Activated CD4-positive, alpha-beta T cell treated with anti-CD3 and anti-CD28 coated beads, Interleukin-2, amount 50 U/mL, for 24 hours (primary cell): Measurements from ENCODE around the gene C9orf85.
"Not testable (repeated sequence)": the region's sequence is repeated elsewhere in the genome, so short reads cannot be mapped to it uniquely, and the experiment has no call there.

ENCODE experiments used
- DNase-seq, 2 donors: peaks; one replicate each; pipeline ENCODE4 v3.0.0-alpha.2; 2020; ENCODE audit warnings: low read depth in 1 of 2, low spot score in 1 of 2

Gene C9orf85, protein sequence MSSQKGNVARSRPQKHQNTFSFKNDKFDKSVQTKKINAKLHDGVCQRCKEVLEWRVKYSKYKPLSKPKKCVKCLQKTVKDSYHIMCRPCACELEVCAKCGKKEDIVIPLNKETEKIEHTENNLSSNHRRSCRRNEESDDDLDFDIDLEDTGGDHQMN

DNA sequence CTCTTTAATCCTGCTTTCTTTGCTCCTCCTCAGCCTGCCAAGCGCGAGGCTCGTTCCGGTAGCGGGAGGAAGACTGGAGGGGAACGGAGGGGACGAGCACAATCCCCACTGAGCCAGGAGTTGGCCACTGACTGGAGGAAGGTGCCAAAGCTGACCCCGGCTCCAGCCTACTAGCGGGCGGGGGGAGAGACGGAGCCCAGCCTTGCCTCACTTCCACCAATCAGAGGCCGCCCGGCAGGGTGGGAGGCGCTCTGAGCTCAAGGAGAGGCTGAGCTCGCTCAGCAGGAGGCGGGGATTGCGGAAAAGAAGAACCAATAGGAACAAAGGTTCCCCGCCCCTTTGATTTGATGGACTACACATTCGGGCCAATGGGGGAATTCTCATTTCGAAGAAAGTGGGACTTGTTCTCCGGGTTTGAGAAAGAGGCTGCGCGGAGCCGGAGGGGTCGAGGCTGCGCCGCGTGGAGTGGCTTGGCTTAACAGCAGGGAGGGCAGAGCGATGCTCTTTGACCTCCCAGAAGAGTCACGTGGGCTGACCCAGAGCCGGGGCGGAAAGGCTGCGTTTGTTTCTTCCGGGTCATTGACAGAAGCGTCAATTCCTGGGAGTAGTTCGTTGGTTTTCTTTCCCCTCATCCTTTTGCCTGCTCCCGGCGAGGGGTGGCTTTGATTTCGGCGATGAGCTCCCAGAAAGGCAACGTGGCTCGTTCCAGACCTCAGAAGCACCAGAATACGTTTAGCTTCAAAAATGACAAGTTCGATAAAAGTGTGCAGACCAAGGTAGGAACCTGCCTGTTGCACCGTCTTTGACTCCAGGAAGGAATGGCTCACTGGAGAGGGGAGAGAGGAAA lies at the start of gene C9orf85, which contains the start of gene ABHD17B:
Gene C9orf85 (plus strand): TSS at position 579 of the 847 bp plus-strand sequence. CDS start 96 bp downstream, at position 675.
Gene ABHD17B (minus strand): TSS at position 133 of the 847 bp plus-strand sequence. CDS start 36,113 bp downstream, outside the sequence.
- peak; percentile 82 to 95 for DNase-seq

DNA sequence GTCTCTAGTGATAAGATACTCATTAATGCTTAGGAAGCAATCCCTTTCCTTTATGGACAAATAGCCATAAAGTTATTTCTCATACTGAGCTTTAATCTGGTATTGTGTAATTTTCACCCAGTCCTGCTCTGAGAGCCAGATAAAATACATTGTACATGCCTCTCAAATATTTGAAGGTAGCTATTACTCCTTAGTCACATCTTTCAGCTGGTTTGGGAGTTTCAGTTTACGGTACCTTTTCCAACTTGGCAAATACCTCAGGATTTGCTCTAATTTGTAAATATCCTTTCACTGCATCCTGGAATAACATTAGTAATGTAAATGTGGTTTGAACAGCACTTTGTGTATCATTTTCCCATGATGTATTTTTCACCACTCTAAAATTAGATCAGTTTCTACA lies 47.8 kb upstream of the C9orf85 start:
- no peak for DNase-seq

DNA sequence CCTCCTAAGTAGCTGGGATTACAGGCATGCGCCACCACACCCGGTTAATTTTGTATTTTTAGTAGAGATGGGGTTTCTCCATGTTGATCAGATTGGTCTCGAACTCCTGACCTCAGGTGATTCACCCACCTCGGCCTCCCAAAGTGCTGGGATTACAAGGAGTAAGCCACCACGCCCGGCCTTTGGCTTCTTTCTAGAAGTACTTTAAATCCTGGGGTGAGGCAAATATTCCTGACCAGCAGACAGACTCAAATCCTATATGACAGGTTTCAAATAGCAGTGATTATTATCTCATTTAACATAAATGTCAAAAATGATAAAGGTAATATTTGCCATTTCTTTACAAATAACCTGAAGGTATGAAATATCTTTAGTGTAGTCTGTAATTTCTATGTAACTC lies 36.1 kb upstream of the C9orf85 start:
- DNase-seq = no peak

DNA sequence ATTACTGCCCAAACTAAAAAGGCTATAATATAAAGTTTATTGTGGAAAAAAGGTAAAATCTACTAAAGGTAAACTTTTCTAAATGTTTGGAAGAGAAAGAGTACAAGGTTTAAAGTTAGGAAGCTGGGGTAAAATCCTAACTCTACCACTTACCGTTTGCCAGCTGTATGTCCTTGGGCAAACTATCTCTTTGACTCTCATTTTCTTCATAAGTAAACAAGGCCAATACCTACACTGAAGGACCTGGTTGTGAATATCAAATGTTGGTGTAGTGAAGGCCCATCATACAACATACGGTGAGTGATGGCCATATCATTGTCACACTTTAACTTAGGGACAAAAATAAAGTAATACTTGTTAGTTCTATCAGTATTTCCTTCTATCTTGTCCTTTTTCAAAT lies 35.3 kb upstream of the C9orf85 start:
- no peak for DNase-seq

DNA sequence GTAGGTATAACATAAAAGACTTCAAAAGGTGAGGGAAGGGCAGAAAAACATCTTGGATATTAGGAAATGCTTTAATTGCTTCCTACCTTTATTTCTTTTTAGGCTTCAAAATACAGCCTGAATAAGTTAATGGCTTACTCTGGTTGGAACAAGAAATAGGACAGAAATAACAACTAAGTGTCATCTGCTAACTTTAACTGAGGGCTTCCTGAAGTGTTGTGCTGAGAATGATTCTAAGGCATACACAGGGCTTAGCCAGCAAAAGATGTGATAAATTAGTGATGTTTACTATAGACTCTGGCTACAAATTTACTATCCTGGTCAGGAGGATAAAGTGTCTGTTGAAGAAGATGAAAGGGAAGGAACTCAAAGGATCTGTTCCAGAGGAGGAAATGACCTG lies 34.6 kb upstream of the C9orf85 start:
- no peak for DNase-seq

DNA sequence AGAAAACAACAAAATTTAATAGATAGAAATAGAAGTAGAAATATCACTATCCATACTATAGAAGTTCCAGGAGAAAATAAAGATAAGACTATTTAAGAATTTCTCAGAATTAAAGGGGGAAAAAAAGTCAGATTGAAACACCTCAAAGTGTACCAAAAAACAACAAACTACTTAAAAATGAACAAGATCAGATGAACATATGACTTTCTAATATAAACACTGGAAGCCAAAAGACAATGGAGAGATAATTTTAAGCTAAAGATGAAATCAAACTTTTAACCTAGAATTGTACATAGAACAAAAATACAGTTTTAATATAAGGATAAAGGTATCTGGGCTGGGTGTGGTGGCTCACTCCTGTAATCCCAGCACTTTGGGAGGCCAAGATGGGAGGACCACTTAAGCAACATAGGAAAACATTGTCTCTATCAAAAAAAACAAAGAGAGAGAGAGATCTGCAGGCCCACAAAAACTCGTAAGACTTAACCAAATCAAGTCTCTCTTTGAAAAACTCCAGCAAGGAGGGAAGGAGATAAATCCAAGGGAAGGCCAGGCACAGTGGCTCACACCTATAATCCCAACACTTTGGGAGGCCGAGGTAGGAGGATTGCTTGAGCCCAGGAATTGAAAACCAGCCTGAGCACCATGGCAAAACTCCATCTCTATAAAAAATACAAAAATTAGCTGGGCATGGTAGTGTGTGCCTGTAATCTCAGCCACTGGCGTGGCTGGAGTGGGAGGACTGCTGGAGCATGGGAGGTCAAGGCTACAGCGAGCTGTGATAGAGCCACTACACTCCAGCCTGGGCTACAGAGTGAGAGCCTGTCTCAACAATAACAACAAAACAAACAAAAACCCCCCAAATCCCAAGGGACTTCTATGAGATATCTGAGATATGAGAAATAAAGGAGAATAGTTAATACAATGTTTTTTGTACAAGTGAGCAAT lies 32.8 kb upstream of the C9orf85 start:
- no peak for DNase-seq

DNA sequence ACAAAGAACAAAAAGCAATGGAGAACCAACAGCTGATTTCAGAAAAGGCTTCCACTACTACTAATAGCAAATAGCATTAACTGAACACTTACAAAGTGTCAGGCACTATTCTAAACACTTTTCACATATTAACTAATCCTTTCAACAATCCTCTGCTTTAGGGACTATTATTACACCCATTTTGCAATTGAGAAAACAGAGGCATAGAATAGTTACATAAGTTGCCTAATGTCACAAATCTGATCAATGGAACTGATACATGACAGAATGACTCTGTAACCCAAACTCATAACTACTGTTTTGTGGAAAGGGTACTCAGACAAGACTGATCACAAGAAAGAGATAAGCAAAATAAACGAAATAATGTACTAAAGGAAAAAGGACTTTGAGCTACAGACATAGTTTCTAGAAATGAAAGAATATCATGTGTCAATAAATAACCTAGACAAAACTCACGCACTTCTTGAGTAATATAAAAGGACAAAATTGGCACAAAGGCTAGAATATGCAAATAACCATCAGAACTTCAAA lies 31.7 kb upstream of the C9orf85 start:
- DNase-seq = no peak

DNA sequence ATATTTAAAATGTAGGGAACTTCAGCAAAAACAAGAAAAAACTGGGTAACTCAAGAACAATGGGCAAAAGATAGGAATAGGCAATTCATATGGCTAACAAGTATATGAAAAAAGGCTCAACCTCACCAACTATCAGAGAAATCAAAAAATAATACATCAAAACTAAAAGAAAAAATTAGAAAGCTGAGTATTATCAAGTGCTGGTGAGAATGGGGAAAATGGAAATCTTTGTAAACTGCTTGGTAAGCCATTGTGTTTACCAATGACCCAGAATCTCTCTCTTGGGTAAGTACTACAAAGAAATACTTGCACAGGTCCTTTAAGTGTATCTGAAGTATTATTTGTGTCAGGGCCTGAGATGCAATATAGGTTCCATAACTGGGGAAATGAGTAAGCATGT lies 27.4 kb upstream of the C9orf85 start:
- no peak for DNase-seq

DNA sequence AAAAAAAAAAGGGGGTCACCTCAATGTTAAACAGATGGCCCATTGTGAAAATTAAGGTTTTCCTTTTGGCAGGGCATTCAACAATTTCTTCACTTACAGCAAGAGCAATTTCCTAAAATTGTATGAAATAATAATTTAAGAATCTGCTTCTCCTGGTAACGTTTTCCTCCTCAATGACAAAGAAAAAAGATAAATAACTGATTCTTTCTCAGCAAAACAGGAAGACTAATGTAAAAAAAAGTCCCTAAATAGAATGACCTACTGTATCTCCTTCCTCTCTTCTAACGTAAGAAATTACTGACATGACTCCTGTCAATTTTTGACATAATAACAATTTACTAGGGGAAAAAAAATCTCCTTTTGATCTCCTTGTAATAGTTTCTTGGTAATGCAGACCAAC lies 26.0 kb upstream of the C9orf85 start:
- DNase-seq = no peak

DNA sequence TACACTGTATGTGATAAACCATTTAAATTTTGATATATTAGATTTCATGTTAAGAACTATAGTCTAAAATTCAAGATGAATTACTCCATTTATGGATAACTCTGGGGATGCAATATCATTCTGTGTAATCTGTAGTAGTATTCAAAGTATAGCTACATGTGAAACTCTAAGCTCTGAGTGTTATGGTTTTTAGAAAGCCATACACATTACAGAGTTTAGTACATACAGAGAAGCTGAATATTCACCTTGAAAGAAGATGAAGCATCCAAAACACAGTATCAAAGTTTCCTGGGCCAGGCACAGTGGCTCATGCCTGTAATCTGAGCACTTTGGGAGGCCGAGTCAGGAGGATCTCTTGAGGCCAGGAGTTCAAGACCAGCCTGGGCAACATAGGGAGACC lies 25.4 kb upstream of the C9orf85 start:
- no peak for DNase-seq

DNA sequence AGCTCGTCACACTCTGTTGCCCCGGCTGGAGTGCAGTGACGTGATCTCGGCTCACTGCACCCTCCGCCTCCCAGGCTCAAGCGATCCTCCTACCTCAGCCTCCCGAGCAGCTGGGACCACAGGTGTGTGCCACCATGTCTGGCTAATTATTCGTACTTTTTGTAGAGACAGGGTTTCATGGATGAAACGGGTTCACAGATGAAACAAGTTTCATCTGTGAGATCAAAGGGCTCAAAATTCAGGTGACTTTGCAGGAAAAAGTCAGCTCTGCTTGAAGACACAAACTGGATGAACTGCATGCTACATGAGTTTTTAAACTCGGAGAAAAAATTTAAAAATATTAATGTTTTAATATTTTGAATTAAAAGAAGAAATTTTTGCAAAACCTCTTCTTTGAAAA lies 24.9 kb upstream of the C9orf85 start:
- DNase-seq = no peak

DNA sequence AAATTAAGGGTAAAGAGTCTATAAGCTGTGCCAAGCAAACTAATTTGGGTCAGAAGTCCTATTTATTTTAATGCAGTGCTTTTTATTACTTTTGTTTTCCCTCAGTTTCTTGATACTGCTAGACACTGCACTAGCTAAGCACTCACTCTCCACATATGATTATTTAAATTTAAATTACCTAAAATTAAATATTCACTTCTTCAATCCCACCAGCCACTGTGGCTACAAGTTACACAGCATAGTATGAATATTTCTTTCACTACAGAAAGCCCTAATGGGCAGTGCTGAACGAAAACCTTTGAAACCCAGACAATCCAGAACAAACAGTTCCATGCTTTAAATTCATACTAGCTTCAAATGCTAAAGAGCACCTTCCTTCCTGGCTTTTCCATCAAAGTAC lies 24.1 kb upstream of the C9orf85 start:
- no peak for DNase-seq

DNA sequence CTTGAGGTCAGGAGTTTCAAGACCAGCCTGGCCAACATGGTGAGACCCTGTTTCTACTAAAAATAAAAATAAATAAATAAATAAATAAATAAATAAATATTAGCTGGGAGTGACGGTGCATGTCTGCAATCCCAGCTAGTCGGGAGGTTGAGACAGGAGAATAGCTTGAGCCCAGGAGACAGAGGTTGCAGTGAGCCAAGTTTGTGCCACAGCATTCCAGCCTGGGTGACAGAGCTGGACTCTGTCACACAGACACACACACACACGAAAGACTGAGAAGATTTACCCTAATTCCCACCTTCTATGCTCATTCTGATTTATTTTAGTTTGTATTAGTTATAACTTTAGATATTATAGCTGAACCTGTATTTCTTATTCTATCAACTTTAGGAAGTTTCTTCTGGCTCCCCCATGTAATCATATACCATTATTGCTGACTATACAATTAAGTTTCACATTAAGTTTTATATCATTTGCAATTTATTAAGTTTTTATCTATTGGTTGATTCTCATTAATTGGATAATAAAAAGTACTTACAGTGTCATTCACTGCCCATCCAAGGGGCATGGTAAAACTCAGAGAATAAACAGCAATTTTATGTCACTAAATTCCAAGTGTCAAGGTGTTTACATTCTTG lies 21.3 kb upstream of the C9orf85 start:
- DNase-seq = no peak

DNA sequence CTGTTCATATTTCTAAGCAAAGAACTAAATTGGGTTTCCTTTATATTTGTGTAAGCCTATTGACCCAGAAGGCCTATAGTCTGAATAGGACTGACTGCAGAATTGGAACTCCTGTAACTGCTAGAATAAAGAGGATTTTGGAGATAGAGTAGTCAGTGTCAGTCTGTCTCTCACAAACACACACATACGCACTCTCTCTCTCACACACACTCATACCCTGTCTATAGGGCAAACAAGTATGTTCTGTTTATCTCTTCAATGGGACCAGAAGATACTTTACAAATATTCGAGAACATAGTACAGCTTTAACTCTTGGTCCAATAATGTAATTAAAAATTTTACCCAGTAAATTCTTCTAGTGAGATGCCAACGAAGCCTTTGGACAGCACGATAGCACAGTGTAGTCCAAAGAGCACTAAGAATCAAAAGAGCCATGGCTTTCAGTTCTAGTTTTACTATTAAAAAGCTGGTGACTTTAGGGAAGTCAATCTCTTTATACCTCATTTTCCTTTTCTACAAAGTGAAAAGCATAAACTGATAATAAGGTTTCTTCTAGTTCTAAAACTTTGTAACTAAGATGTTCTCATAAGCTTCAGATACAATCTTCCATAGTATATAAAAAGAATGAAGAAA lies 19.8 kb upstream of the C9orf85 start:
- no peak for DNase-seq

DNA sequence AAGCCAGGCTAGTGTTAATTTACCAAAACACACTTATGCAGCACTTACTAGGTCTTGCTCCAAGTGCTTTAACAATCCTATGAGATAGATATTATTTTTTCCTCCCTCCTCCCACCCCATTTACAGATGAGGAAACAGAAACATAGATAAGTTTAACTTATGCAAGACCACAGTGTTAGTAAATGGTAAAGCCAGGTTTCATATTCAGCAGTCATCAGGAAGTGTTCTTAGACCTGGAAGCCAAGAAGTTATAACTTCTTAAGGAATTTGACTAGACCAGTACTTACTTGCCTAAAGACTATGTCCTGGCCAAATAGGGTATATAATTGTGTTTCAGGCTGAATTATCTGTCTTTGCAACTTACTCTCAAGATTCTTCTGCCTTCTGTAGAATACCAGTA lies 16.3 kb upstream of the C9orf85 start:
- DNase-seq = no peak

DNA sequence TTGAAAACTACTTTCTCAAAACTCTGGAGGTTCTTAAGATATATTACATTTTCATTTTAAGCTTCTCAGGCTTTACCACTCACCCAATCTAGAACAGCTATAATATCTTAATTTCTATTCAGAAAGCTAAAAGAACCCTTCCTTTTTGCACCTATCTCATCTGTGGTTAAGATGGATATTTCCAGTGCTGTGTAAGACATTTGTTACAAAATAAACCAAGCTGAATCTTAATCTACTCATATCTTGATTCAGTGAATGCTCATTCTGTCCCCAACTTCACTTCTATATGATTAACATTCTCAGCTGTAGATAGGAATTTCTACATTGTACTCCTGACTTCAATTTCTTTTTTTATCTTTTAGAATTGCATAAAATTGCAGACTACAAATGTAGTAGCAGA lies 15.5 kb upstream of the C9orf85 start:
- DNase-seq = no peak

DNA sequence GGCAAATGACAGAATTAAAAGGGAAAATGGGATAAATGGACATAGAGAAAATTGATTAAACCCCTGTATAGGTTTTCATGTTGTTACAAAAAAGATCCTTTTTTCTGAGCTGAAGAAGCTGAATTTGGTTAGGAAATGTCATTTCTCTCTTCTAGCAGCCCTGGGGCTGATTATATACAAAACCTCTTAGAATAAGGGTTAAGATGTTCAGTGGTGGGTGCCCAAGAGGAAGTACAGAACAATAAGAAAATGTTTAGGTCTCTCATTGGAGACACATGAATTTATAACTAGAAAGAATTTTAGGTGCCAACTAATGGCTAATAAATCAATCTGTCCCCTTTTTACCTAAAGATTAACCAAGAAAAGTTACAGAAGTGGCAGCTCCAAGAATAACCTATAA lies 14.7 kb upstream of the C9orf85 start:
- DNase-seq = no peak

DNA sequence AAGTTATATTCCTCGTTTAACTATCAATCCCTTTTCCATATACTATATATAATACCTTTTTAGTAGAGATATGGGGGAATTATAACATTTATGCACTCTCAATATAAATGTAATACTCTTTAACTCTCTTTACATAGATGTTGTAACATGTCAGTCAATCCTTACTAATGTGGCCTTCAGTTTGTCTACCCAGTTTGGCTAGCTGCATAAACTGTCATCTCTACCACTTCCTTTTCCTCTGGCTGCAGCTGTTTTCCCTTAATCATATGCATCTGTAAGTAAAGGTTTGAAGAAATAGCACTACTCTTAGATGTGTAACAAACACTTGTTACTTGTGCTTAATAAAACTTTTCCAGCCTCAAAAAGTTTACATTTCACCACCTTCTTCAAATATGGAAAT lies 13.9 kb upstream of the C9orf85 start:
- no peak for DNase-seq

DNA sequence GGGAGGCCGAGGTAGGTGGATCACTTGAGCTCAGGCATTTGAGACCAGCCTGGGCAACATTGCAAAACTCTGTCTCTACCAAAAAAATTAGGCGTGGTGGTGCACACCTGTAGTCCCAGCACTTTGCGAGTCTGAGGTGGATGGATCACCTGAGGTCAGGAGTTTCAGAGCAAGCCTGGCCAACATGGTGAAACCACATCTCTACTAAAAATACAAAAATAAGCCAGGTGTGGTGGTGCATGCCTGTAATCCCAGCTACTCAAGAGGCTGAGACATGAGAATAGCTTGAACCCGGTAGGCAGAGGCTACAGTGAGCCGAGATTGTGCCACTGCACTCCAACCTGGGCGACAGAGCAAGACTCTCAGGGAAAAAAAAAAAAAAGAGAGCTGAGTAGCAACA lies 12.7 kb upstream of the C9orf85 start:
- DNase-seq = not testable (repeated sequence)
